Breast epithelium (tissue), 4 donors: ENCODE data around the gene TNS1. TPM values are rescaled to one million over a fixed set of nuclear protein-coding genes. Genes with fewer than 3 reads are reported as not detected.

ENCODE experiments used
- DNase-seq, 2 donors: peaks; one replicate each; pipeline ENCODE4 v3.0.0-alpha.2; 2019; ENCODE audit warnings: low spot score in 2 of 2
- H3K27ac ChIP-seq, 2 donors: fragments of 200-600 bp; sonication (generic) in 1 of 2; one replicate each; pipeline ENCODE4 v1.5.1; 2016 to 2019; ENCODE audit warnings: mild to moderate bottlenecking in 1 of 2
- H3K27me3 ChIP-seq, 2 donors: fragments of 200-600 bp; sonication (generic) in 1 of 2; one replicate each; pipeline versions ENCODE4 v1.5.1 to v1.6.0; 2017 to 2019; ENCODE audit warnings: control low read depth in 1 of 2, mild to moderate bottlenecking in 1 of 2
- H3K36me3 ChIP-seq: fragments of 200-600 bp; one replicate; pipeline ENCODE4 v1.5.1; 2019
- H3K4me1 ChIP-seq, 2 donors: fragments of 200-600 bp; sonication (generic); one replicate each; pipeline ENCODE4 v1.5.1; 2016 to 2019; ENCODE audit warnings: control low read depth in 1 of 2
- H3K4me3 ChIP-seq, 3 donors: fragments of 200-600 bp; sonication (generic); 1 replicate in 2 of 3; 2 replicates in 1 of 3; pipeline ENCODE4 v1.5.1; 2016 to 2019; ENCODE audit warnings: mild to moderate bottlenecking in 3 of 3, moderate library complexity in 2 of 3
- H3K9me3 ChIP-seq, 2 donors: fragments of 200-600 bp; sonication (generic) in 1 of 2; one replicate each; pipeline ENCODE4 v1.5.1; 2016 to 2019; ENCODE audit warnings: control low read depth in 1 of 2
- CTCF ChIP-seq, 3 donors: fragments of 450-650 bp; IDR thresholded peaks; one replicate each; pipeline ENCODE4 v1.5.1; 2016 to 2017; ENCODE audit warnings: antibody characterized with exemption in 3 of 3, mild to moderate bottlenecking in 3 of 3, moderate library complexity in 3 of 3
- POLR2A ChIP-seq: fragments of 450-650 bp; IDR thresholded peaks from one replicate; pipeline ENCODE4 v1.6.1; 2016; ENCODE audit warnings: antibody characterized with exemption, mild to moderate bottlenecking, moderate library complexity
- POLR2AphosphoS5 ChIP-seq, 3 donors: sonication (generic); formaldehyde crosslinking; IDR thresholded peaks; one replicate each; pipeline ENCODE4 v1.6.1; 2017; ENCODE audit warnings: antibody characterized with exemption in 3 of 3
- intact Hi-C: fragments of 100-400 bp; cut with DNase I; formaldehyde crosslinking; loops from one replicate; pipeline ENCODE4 v1.15.1; 2023; ENCODE audit warnings: low total_unique reads
- total RNA-seq, 3 donors: library from RNA; depleted of rRNA; stranded (reverse); fragments of >200 nt; gene quantifications; one replicate each; pipeline ENCODE4 v1.1.0, GENCODE V29; 2016

Gene TNS1
- total RNA-seq, 3 donors from 2014 or later, result 141 to 577 (median 154) TPM

GRCh38 chr2:217911283-217912097 is 91.3 kb downstream of the TNS1 start:
- TF ChIP-seq POLR2A (no peak), POLR2AphosphoS5 (IDR thresholded peaks at IDR 0.05) (peak in 2 of 3 donors; percentile 13 to 58)
- Histone ChIP-seq H3K27ac (peak overlapping the region; percentile 90 to 92), H3K4me1 (peaks cover 29 to 43% of the 10 kb centered on the region in 2 donors), H3K36me3 (no peaks in the 10 kb centered on the region), H3K9me3 (no peaks in the 10 kb centered on the region), H3K27me3 (no peaks in the 10 kb centered on the region), H3K4me3 (peak overlapping the region in 1 of 3 donors; percentile 26)
- DNase-seq, result no peak
- intact Hi-C loops, result no loop called here

DNA sequence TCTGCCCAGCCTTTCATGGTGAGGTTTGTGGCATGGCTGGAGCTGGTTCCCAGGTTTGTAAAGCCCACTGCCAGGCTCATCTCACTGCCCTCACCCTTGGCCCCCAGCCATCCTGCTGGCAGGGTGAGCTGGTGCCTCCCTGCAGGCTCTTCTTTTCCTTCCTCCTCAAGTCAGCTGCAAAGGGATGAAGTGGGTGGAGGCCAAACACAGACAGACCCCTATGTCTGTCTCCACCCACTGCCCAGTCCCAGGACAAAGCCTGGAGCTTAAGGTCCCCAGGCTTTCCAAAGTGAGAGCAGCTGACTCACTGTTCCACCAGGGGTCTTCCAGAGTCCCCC is 92.0 kb downstream of the TNS1 start:
- peak overlapping the region in 1 of 3 donors; percentile 26 for H3K4me3 ChIP-seq

GRCh38 chr2:217909156-217909820 is 93.5 kb downstream of the TNS1 start:
- Histone ChIP-seq H3K27me3 (no peaks in the 10 kb centered on the region), H3K4me3 (no peak overlapping the region), H3K4me1 (peaks cover 33 to 57% of the 10 kb centered on the region in 2 donors), H3K27ac (peak overlapping the region; percentile 90 to 92), H3K9me3 (no peaks in the 10 kb centered on the region), H3K36me3 (no peaks in the 10 kb centered on the region)
- intact Hi-C loops, result no loop called here
- no peak for TF ChIP-seq POLR2A
- no peak for TF ChIP-seq POLR2AphosphoS5 (IDR thresholded peaks at IDR 0.05)
- TF ChIP-seq CTCF (IDR thresholded peaks at IDR 0.05), result no peak
- no peak for DNase-seq

More for the DNA sequence above, 92.0 kb downstream of the TNS1 start:
- H3K27me3 ChIP-seq, result no peaks in the 10 kb centered on the region
- H3K4me1 ChIP-seq, result peaks cover 29 to 47% of the 10 kb centered on the region in 2 donors
- H3K36me3 ChIP-seq, result no peaks in the 10 kb centered on the region
- TF ChIP-seq CTCF (IDR thresholded peaks at IDR 0.05) (no peak), POLR2AphosphoS5 (IDR thresholded peaks at IDR 0.05) (no peak), POLR2A (no peak)
- peak overlapping the region; percentile 90 to 92 for H3K27ac ChIP-seq
- intact Hi-C loops, result no loop called here
- no peak for DNase-seq
- no peaks in the 10 kb centered on the region for H3K9me3 ChIP-seq

GRCh38 chr2:217908544-217908943 is 94.3 kb downstream of the TNS1 start:
- Histone ChIP-seq H3K27me3 (no peaks in the 10 kb centered on the region), H3K4me3 (no peak overlapping the region), H3K36me3 (no peaks in the 10 kb centered on the region), H3K9me3 (no peaks in the 10 kb centered on the region), H3K4me1 (peaks cover 33 to 59% of the 10 kb centered on the region in 2 donors), H3K27ac (peak overlapping the region; percentile 90 to 92)
- DNase-seq, result no peak
- TF ChIP-seq CTCF (IDR thresholded peaks at IDR 0.05) (no peak), POLR2AphosphoS5 (IDR thresholded peaks at IDR 0.05) (no peak), POLR2A (no peak)
- intact Hi-C loops, result no loop called here

- Histone ChIP-seq H3K27me3 (no peaks in the 10 kb centered on the region), H3K4me1 (peaks cover 26 to 66% of the 10 kb centered on the region in 2 donors), H3K9me3 (no peaks in the 10 kb centered on the region), H3K27ac (peak overlapping the region; percentile 90 to 92), H3K4me3 (no peak overlapping the region), H3K36me3 (no peaks in the 10 kb centered on the region)
- intact Hi-C loops, result no loop called here
- no peak for TF ChIP-seq CTCF (IDR thresholded peaks at IDR 0.05)
- TF ChIP-seq POLR2AphosphoS5 (IDR thresholded peaks at IDR 0.05), result no peak
- no peak for TF ChIP-seq POLR2A
- no peak for DNase-seq
These were observed 95.5 kb downstream of the TNS1 start for GRCh38 chr2:217907266-217907665.
